GM18858 (cell line): ENCODE measurements around the gene FBXL15.
A peak's percentile ranks its signal among the peaks of the same experiment; 100 is the strongest.

Source experiments
- ATAC-seq: cut with Tn5 transposase; IDR thresholded peaks from one replicate; pipeline ENCODE4 v1.9.1; 2021; ENCODE audit not compliant: unreplicated experiment

FBXL15 gene

GRCh38 chr10:102409604-102410428 lies 10.8 kb upstream of the FBXL15 start:
- no peak for ATAC-seq

- ATAC-seq = no peak
These were observed 10.1 kb upstream of the FBXL15 start for GRCh38 chr10:102410429-102411073.

- no peak for ATAC-seq
These were observed 9.0 kb upstream of the FBXL15 start for GRCh38 chr10:102411341-102412255.

- no peak for ATAC-seq
These were observed 8.3 kb upstream of the FBXL15 start for GRCh38 chr10:102412293-102412692.

GRCh38 chr10:102413053-102413705 lies 7.5 kb upstream of the FBXL15 start:
- ATAC-seq = no peak

GRCh38 chr10:102413806-102414561 lies 6.7 kb upstream of the FBXL15 start:
- no peak for ATAC-seq

- no peak for ATAC-seq
These were observed 5.9 kb upstream of the FBXL15 start for GRCh38 chr10:102414749-102415148.

GRCh38 chr10:102416283-102416682 lies 4.4 kb upstream of the FBXL15 start:
- no peak for ATAC-seq

- no peak for ATAC-seq
These were observed 3.9 kb upstream of the FBXL15 start for GRCh38 chr10:102416695-102417094.

GRCh38 chr10:102418622-102419268 lies 1.9 kb upstream of the FBXL15 start, which contains the start of gene PSD:
PSD (minus strand) TSS chr10:102418785; CDS start chr10:102417038, 1,747 bp downstream.
- no peak for ATAC-seq

GRCh38 chr10:102419269-102420180 lies 1.1 kb upstream of the FBXL15 start:
- ATAC-seq = no peak

GRCh38 chr10:102420181-102420713 lies 389 bp upstream of the FBXL15 start:
- ATAC-seq = no peak

- peak; percentile 6 for ATAC-seq
These were observed 796 bp downstream of the FBXL15 start for GRCh38 chr10:102421507-102421756.

GRCh38 chr10:102421757-102422512 lies 1.3 kb downstream of the FBXL15 start:
- no peak for ATAC-seq

- no peak for ATAC-seq
These were observed 2.0 kb downstream of the FBXL15 start for GRCh38 chr10:102422545-102423129.

GRCh38 chr10:102423372-102423968 lies 2.8 kb downstream of the FBXL15 start:
- no peak for ATAC-seq

- no peak for ATAC-seq
These were observed 3.5 kb downstream of the FBXL15 start for GRCh38 chr10:102424145-102424544.
